ENCODE data around the gene CACUL1. TPM values are rescaled to one million over a fixed set of nuclear protein-coding genes. Genes with fewer than 3 reads are reported as not detected.

Gene CACUL1
- polyA plus RNA-seq, 1 experiment, result 15.3 TPM

GRCh38 chr10:118776960-118777359 is 22.2 kb upstream of the CACUL1 start:
- TF ChIP-seq CTCF (IDR thresholded peaks at IDR 0.05; ENCODE audit: low read depth, low read length), result no peak
- Histone ChIP-seq H3K27ac (ENCODE audit: low read depth, low read length) (no peak overlapping the region), H3K27me3 (ENCODE audit: control insufficient read depth, insufficient read depth, low read length) (peaks cover 2% of the 10 kb centered on the region), H3K9me3 (ENCODE audit: control insufficient read depth, insufficient read depth, low read length) (no peaks in the 10 kb centered on the region), H3K4me3 (ENCODE audit: low read depth, low read length) (no peak overlapping the region)
- ChIA-PET POLR2A (no interaction called here), CTCF (interaction anchor here (1.1 kb wide), 1 partner anchor 8 kb away, joined by 3 read pairs; no protein-coding TSS in a partner anchor)
- DNase-seq (ENCODE audit: low read depth, low spot score), result no peak

DNA sequence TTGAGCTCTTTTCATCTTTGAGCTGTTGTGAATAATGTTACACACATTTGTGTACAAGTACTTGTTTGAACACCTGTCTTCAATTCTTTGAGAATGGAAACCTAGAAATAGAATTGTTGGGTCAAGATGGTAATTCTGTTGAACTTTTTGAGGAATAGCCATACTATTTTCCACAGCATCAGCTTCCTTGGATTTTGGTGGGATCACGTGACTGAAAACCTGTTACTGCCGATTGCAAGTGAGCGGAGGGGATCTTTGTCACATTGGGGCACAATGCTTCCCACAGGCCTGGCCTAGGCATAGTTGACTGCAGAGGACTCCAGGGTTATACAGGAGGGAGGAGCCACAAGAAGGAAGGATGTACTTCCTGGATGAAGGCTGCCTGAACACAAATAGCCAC is 21.3 kb upstream of the CACUL1 start:
- peaks cover 2% of the 10 kb centered on the region for H3K27me3 ChIP-seq (ENCODE audit: control insufficient read depth, insufficient read depth, low read length)
- ChIA-PET CTCF (interaction anchor here (1.1 kb wide), 1 partner anchor 9 kb away, joined by 3 read pairs; no protein-coding TSS in a partner anchor), POLR2A (no interaction called here)
- no peak for DNase-seq (ENCODE audit: low read depth, low spot score)
- TF ChIP-seq CTCF (IDR thresholded peaks at IDR 0.05; ENCODE audit: low read depth, low read length), result no peak
- no peaks in the 10 kb centered on the region for H3K9me3 ChIP-seq (ENCODE audit: control insufficient read depth, insufficient read depth, low read length)
- no peak overlapping the region for H3K4me3 ChIP-seq (ENCODE audit: low read depth, low read length)
- no peak overlapping the region for H3K27ac ChIP-seq (ENCODE audit: low read depth, low read length)

- no peak overlapping the region for H3K27ac ChIP-seq (ENCODE audit: low read depth, low read length)
- ChIA-PET POLR2A (no interaction called here), CTCF (no interaction called here)
- TF ChIP-seq CTCF (IDR thresholded peaks at IDR 0.05; ENCODE audit: low read depth, low read length), result no peak; the same call in 1 of the 2 replicates
- peaks cover 2% of the 10 kb centered on the region for H3K27me3 ChIP-seq (ENCODE audit: control insufficient read depth, insufficient read depth, low read length)
- DNase-seq (ENCODE audit: low read depth, low spot score), result no peak
- H3K4me3 ChIP-seq (ENCODE audit: low read depth, low read length), result no peak overlapping the region
- H3K9me3 ChIP-seq (ENCODE audit: control insufficient read depth, insufficient read depth, low read length), result no peaks in the 10 kb centered on the region
These were observed 20.7 kb upstream of the CACUL1 start for GRCh38 chr10:118775478-118775877.

DNA sequence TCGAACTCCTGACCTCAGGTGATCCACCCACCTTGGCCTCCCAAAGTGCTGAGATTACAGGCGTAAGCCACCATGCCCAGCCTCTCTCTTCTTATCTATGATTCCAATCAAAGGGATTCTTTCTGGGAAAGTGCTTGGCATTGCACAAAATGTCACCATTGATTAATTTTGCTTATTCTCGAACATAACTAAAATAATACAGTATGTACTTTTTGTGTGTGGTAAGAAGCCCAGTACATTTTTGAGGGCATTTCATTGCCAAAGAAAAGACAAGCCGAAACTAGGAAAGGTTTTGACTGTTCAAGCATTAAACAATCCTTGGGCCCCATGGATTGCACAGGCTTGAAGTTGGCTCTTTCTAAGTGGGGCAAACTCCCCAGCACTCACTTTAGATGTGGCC is 18.3 kb upstream of the CACUL1 start:
- ChIA-PET POLR2A (no interaction called here), CTCF (no interaction called here)
- H3K4me3 ChIP-seq (ENCODE audit: low read depth, low read length), result no peak overlapping the region
- DNase-seq (ENCODE audit: low read depth, low spot score), result no peak
- H3K27ac ChIP-seq (ENCODE audit: low read depth, low read length), result no peak overlapping the region
- H3K9me3 ChIP-seq (ENCODE audit: control insufficient read depth, insufficient read depth, low read length), result no peaks in the 10 kb centered on the region
- TF ChIP-seq CTCF (IDR thresholded peaks at IDR 0.05; ENCODE audit: low read depth, low read length), result no peak
- no peaks in the 10 kb centered on the region for H3K27me3 ChIP-seq (ENCODE audit: control insufficient read depth, insufficient read depth, low read length)

DNA sequence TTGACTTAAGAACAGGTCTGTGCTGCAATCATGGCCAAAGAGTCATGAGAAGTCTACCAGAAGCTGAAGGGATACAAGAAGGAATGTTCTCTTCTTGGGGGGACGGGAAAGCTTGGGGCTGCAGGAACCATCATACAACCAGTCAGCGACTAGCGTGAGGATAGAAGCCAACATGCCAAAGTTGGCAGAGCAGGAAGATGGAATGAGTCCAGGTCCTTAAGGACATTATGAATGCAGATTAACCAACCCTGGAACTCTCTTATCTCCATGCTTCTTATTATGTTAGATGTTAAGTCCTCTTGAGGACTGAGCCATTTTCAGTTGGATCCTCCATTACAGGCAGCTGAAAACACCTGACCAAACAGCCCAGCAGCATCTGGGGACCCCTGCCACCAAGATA is 17.2 kb upstream of the CACUL1 start:
- no peak for DNase-seq (ENCODE audit: low read depth, low spot score)
- no peak overlapping the region for H3K27ac ChIP-seq (ENCODE audit: low read depth, low read length)
- H3K9me3 ChIP-seq (ENCODE audit: control insufficient read depth, insufficient read depth, low read length), result no peaks in the 10 kb centered on the region
- ChIA-PET CTCF (no interaction called here), POLR2A (no interaction called here)
- no peak overlapping the region for H3K4me3 ChIP-seq (ENCODE audit: low read depth, low read length)
- no peaks in the 10 kb centered on the region for H3K27me3 ChIP-seq (ENCODE audit: control insufficient read depth, insufficient read depth, low read length)
- no peak for TF ChIP-seq CTCF (IDR thresholded peaks at IDR 0.05; ENCODE audit: low read depth, low read length)

Data from AG04450 (cell line).